HEK293T (cell line): ENCODE measurements around the gene ADORA1.

Experiments
- ARNT ChIP-seq: fragments of 450-650 bp; IDR thresholded peaks from 2 replicates; pipeline ENCODE4 v1.6.1; 2017; ENCODE audit warnings: mild to moderate bottlenecking
- ELF4 ChIP-seq: fragments of 450-650 bp; IDR thresholded peaks from 2 replicates; pipeline ENCODE4 v1.6.1; 2017; ENCODE audit warnings: antibody characterized with exemption
- FOXA1 ChIP-seq: fragments of 450-650 bp; IDR thresholded peaks from 2 replicates; pipeline ENCODE4 v1.6.1; 2016; ENCODE audit warnings: mild to moderate bottlenecking
- FOXM1 ChIP-seq: fragments of 450-650 bp; IDR thresholded peaks from 2 replicates; pipeline ENCODE4 v1.6.1; 2017; ENCODE audit warnings: mild to moderate bottlenecking, borderline replicate concordance
- HDGF ChIP-seq: fragments of 450-650 bp; IDR thresholded peaks from 2 replicates; pipeline ENCODE4 v1.6.1; 2017; ENCODE audit warnings: antibody characterized with exemption, borderline replicate concordance
- L3MBTL2 ChIP-seq: fragments of 450-650 bp; conservative IDR thresholded peaks from 2 replicates; pipeline ENCODE4 v1.6.1; 2016; ENCODE audit warnings: mild to moderate bottlenecking
- LEF1 ChIP-seq: fragments of 450-650 bp; IDR thresholded peaks from 2 replicates; pipeline ENCODE4 v1.6.1; 2017; ENCODE audit warnings: mild to moderate bottlenecking, borderline replicate concordance
- NFRKB ChIP-seq: fragments of 450-650 bp; IDR thresholded peaks from 2 replicates; pipeline ENCODE4 v1.6.1; 2016; ENCODE audit warnings: mild to moderate bottlenecking, moderate library complexity
- PKNOX1 ChIP-seq: fragments of 450-650 bp; IDR thresholded peaks from 2 replicates; pipeline ENCODE4 v1.6.1; 2016
- SP1 ChIP-seq: fragments of 450-650 bp; IDR thresholded peaks from 2 replicates; pipeline ENCODE4 v1.6.1; 2017
- SUZ12 ChIP-seq: fragments of 450-650 bp; IDR thresholded peaks from 2 replicates; pipeline ENCODE4 v1.6.1; 2016; ENCODE audit warnings: mild to moderate bottlenecking
- TARDBP ChIP-seq: fragments of 450-650 bp; IDR thresholded peaks from 2 replicates; pipeline ENCODE4 v1.6.1; 2016

DNA sequence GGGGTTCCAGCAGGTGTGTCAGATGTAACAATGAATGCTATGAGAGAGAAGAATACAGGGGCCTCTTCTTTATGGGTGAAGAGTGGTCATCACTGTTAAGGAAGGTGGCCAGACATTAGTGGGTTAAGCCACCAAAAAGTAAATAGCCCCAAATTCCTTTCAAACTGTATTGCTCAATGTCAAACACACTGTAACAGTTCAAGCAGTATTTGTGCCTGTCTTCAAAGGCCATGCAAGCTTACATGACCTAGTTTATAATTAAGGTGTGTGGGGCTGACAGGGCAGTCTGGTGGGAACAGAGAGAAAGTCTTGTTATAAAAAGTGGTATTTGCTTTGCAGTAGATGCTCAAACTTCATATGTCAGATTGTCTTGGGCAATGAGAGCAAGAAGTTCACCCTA, 83.5 kb downstream of the ADORA1 start:
- TF ChIP-seq SP1 = no peak
- TF ChIP-seq L3MBTL2 = no peak
- no peak for TF ChIP-seq HDGF
- TF ChIP-seq PKNOX1 = no peak
- no peak for TF ChIP-seq FOXA1
- no peak for TF ChIP-seq ELF4
- no peak for TF ChIP-seq SUZ12
- TF ChIP-seq NFRKB = no peak
- no peak for TF ChIP-seq FOXM1
- no peak for TF ChIP-seq LEF1
- no peak for TF ChIP-seq ARNT
- no peak for TF ChIP-seq TARDBP
